Keratinocyte (primary cell): ENCODE data around the gene ERBIN. TPM values are rescaled to one million over a fixed set of nuclear protein-coding genes. Genes with fewer than 3 reads are reported as not detected.
"Not testable (repeated sequence)": the region's sequence is repeated elsewhere in the genome, so short reads cannot be mapped to it uniquely, and the experiment has no call there.

Source experiments
- DNase-seq: peaks from one replicate; pipeline ENCODE4 v3.0.0-alpha.2; 2011; ENCODE audit warnings: low read depth, missing footprints, low spot score
- FAIRE-seq: peaks from 2 replicates; lab custom pipeline; 2011; peaks lifted over from hg19 to GRCh38; lab: Jason Lieb, UNC
- H2AFZ ChIP-seq: 2 replicates; pipeline ENCODE4 v1.6.0; 2012; ENCODE audit warnings: low read length, control low read depth, inconsistent platforms; ENCODE audit not compliant: control insufficient read depth
- H3K27ac ChIP-seq: 2 replicates; pipeline ENCODE4 v1.5.1; 2011; ENCODE audit warnings: low read length; ENCODE audit not compliant: control insufficient read depth, insufficient read depth
- H3K27me3 ChIP-seq: 3 replicates; pipeline ENCODE4 v1.6.0; 2011; ENCODE audit warnings: low read length; ENCODE audit not compliant: control insufficient read depth, insufficient read depth; ENCODE audit errors: extremely low read depth
- H3K36me3 ChIP-seq, 2 experiments: 2 replicates in 1 of 2; 3 replicates in 1 of 2; pipeline ENCODE4 v1.5.1; 2011; ENCODE audit warnings: low read length in 2 of 2, mild to moderate bottlenecking in 1 of 2; ENCODE audit not compliant: control insufficient read depth in 2 of 2, insufficient read depth in 2 of 2; ENCODE audit errors: extremely low read depth in 1 of 2
- H3K4me1 ChIP-seq: 3 replicates; pipeline ENCODE4 v1.5.1; 2011; ENCODE audit warnings: low read length; ENCODE audit not compliant: control insufficient read depth, insufficient read depth; ENCODE audit errors: extremely low read depth
- H3K4me2 ChIP-seq: 3 replicates; pipeline ENCODE4 v1.6.0; 2011; ENCODE audit warnings: low read depth, low read length; ENCODE audit not compliant: control insufficient read depth, insufficient read depth; ENCODE audit errors: extremely low read depth
- H3K4me3 ChIP-seq, 3 experiments: fragments of 200-600 bp in 1 of 3; sonication (generic) in 1 of 3; 2 replicates in 2 of 3; 3 replicates in 1 of 3; pipeline ENCODE4 v1.5.1; 2011 to 2016; ENCODE audit warnings: low read length in 3 of 3, mild to moderate bottlenecking in 3 of 3, control low read depth in 2 of 3, inconsistent platforms in 1 of 3, low read depth in 1 of 3, mixed read lengths in 1 of 3, mixed run types in 1 of 3, moderate library complexity in 1 of 3; ENCODE audit not compliant: control insufficient read depth in 2 of 3, insufficient read depth in 2 of 3; ENCODE audit errors: extremely low read depth in 1 of 3
- H3K79me2 ChIP-seq: 2 replicates; pipeline ENCODE4 v1.6.0; 2012; ENCODE audit warnings: low read length; ENCODE audit not compliant: control insufficient read depth, insufficient read depth
- H3K9ac ChIP-seq: 3 replicates; pipeline ENCODE4 v1.6.0; 2011; ENCODE audit warnings: low read length; ENCODE audit not compliant: control insufficient read depth, insufficient read depth; ENCODE audit errors: extremely low read depth
- H3K9me1 ChIP-seq: 3 replicates; pipeline ENCODE4 v1.6.0; 2011; ENCODE audit warnings: low read length; ENCODE audit not compliant: control insufficient read depth, insufficient read depth; ENCODE audit errors: extremely low read depth
- H3K9me3 ChIP-seq: 2 replicates; pipeline ENCODE4 v1.5.1; 2012; ENCODE audit warnings: low read depth, low read length; ENCODE audit not compliant: control insufficient read depth
- H4K20me1 ChIP-seq: 3 replicates; pipeline ENCODE4 v1.6.0; 2011; ENCODE audit warnings: low read length; ENCODE audit not compliant: control insufficient read depth, insufficient read depth; ENCODE audit errors: extremely low read depth
- EZH2 ChIP-seq: IDR thresholded peaks from one replicate; pipeline ENCODE4 v1.6.1; 2012; ENCODE audit warnings: inconsistent platforms, mild to moderate bottlenecking, low read length, moderate library complexity
- dilution Hi-C: fragments of 300-500 bp; cut with MboI; formaldehyde crosslinking; loops from one replicate; pipeline ENCODE4 v1.7.0; 2020; ENCODE audit warnings: low sequenced_read_pairs; ENCODE audit not compliant: extremely low pct_ligation_motif_present
- polyA plus RNA-seq, 5 experiments: library from polyadenylated mRNA; depleted of rRNA in 3 of 5; stranded (reverse) in 3 of 5; stranded (forward) in 1 of 5; unstranded in 1 of 5; fragments of >200 nt; gene quantifications; 1 replicate in 1 of 5; 2 replicates in 3 of 5; 3 replicates in 1 of 5; pipeline versions ENCODE4 v1.2.1 to v1.2.3, GENCODE V29; 2011 to 2012; ENCODE audit warnings: missing spikeins in 2 of 5, low read depth in 1 of 5, low replicate concordance in 1 of 5
- TF ChIP-seq, protein P1 (sequence below), 3 experiments: IDR thresholded peaks in 1 of 3; conservative IDR thresholded peaks in 1 of 3; optimal IDR thresholded peaks in 1 of 3; 2 replicates in 2 of 3; 3 replicates in 1 of 3; pipeline versions ENCODE3 to v1.5.1; 2011; ENCODE audit warnings: low read length in 3 of 3, mild to moderate bottlenecking in 3 of 3, moderate library complexity in 2 of 3, control low read depth in 1 of 3, inconsistent platforms in 1 of 3; ENCODE audit not compliant: insufficient read depth in 2 of 3; ENCODE audit errors: extremely low read depth in 1 of 3

Gene ERBIN
- polyA plus RNA-seq, 1 donor (not counting 4 experiments of a cell fraction or from before 2014, with no cell fraction given): 30.6 TPM

DNA sequence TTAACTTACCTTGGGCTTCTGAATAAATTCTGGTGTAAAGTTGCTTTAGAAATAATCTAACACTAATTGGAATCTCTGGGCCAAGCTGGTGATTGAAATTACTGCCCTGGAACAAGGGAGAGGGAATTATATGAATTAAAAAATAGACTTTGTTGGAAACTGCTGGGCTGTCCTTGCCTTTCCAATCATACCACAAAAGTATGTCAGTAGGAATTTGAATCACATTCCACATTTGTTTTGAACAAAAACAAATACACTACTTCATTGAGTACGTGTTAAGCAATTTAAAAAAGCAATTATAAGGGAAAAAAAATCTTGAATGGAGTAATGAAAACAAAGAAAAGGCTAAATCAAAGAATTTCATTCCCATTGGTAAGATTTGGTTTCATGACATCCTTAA, 115.3 kb downstream of the ERBIN start:
- FAIRE-seq (no peak), DNase-seq (no peak)
- Histone ChIP-seq H4K20me1 (no peaks in the 10 kb centered on the region), H2AFZ (no peak overlapping the region), H3K36me3 (peaks cover 1 to 14% of the 10 kb centered on the region in 2 experiments), H3K4me3 (no peak overlapping the region), H3K27me3 (no peaks in the 10 kb centered on the region), H3K9me1 (no peaks in the 10 kb centered on the region), H3K4me1 (no peaks in the 10 kb centered on the region), H3K9ac (no peak overlapping the region), H3K9me3 (no peaks in the 10 kb centered on the region), H3K79me2 (no peaks in the 10 kb centered on the region), H3K27ac (no peak overlapping the region), H3K4me2 (no peak overlapping the region)
- dilution Hi-C loops: no loop called here
- no peak for TF ChIP-seq EZH2
- TF ChIP-seq, protein P1, sequence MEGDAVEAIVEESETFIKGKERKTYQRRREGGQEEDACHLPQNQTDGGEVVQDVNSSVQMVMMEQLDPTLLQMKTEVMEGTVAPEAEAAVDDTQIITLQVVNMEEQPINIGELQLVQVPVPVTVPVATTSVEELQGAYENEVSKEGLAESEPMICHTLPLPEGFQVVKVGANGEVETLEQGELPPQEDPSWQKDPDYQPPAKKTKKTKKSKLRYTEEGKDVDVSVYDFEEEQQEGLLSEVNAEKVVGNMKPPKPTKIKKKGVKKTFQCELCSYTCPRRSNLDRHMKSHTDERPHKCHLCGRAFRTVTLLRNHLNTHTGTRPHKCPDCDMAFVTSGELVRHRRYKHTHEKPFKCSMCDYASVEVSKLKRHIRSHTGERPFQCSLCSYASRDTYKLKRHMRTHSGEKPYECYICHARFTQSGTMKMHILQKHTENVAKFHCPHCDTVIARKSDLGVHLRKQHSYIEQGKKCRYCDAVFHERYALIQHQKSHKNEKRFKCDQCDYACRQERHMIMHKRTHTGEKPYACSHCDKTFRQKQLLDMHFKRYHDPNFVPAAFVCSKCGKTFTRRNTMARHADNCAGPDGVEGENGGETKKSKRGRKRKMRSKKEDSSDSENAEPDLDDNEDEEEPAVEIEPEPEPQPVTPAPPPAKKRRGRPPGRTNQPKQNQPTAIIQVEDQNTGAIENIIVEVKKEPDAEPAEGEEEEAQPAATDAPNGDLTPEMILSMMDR (optimal IDR thresholded peaks at IDR 0.05 in 1 of 3, IDR thresholded peaks at IDR 0.05 in 1 of 3, conservative IDR thresholded peaks at IDR 0.05 in 1 of 3; ENCODE audit: extremely low read depth in 1 of 3, insufficient read depth in 2 of 3, low read length in 3 of 3): no peak

DNA sequence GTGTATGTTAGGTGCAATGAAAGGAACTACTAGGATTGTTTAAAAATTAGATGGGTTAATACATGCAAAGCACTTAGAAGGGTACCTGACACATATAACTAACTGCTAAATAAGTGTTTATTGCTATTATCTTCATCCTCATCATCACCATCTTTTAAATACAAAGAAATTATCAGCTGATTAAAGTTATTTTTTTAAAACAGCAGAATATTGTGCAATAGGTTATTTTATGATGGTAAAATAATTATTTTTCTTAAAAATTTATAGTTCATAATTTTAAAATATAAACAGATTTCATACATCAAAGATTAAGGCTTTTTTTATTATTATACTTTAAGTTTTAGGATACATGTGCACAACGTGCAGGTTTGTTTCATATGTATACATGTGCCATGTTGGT, 130.9 kb downstream of the ERBIN start:
- TF ChIP-seq EZH2: no peak
- TF ChIP-seq, protein P1 (optimal IDR thresholded peaks at IDR 0.05 in 1 of 3, IDR thresholded peaks at IDR 0.05 in 1 of 3, conservative IDR thresholded peaks at IDR 0.05 in 1 of 3; ENCODE audit: extremely low read depth in 1 of 3, insufficient read depth in 2 of 3, low read length in 3 of 3): no peak
- H3K9ac ChIP-seq: no peak overlapping the region
- H3K9me1 ChIP-seq: no peaks in the 10 kb centered on the region
- H3K4me1 ChIP-seq: no peaks in the 10 kb centered on the region
- H3K36me3 ChIP-seq: peaks cover 0 to 3% of the 10 kb centered on the region in 2 experiments
- peaks cover 9% of the 10 kb centered on the region for H3K79me2 ChIP-seq
- no peak overlapping the region for H3K4me3 ChIP-seq
- H3K27me3 ChIP-seq: no peaks in the 10 kb centered on the region
- dilution Hi-C loops: no loop called here
- FAIRE-seq: no peak
- H4K20me1 ChIP-seq: no peaks in the 10 kb centered on the region
- no peak overlapping the region for H3K27ac ChIP-seq
- no peaks in the 10 kb centered on the region for H3K9me3 ChIP-seq
- DNase-seq: no peak
- H3K4me2 ChIP-seq: no peak overlapping the region
- no peak overlapping the region for H2AFZ ChIP-seq

DNA sequence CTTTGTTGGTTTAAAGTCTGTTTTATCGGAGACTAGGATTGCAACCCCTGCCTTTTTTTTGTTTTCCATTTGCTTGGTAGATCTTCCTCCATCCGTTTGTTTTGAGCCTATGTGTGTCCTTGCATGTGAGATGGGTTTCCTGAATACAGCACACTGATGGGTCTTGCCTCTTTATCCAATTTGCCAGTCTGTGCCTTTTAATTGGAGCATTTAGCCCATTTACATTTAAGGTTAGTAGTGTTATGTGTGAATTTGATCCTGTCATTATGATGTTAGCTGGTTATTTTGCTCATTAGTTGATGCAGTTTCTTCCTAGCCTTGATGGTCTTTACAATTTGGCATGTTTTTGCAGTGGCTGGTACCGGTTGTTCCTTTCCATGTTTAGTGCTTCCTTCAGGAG, 134.9 kb downstream of the ERBIN start:
- H3K36me3 ChIP-seq, H3K9me1 ChIP-seq, dilution Hi-C loops, H3K27ac ChIP-seq, DNase-seq, FAIRE-seq, H2AFZ ChIP-seq, H4K20me1 ChIP-seq, H3K9ac ChIP-seq, H3K4me3 ChIP-seq, H3K9me3 ChIP-seq, H3K4me2 ChIP-seq, H3K4me1 ChIP-seq, H3K27me3 ChIP-seq: not testable (repeated sequence)
- H3K79me2 ChIP-seq: peaks cover 16% of the 10 kb centered on the region

DNA sequence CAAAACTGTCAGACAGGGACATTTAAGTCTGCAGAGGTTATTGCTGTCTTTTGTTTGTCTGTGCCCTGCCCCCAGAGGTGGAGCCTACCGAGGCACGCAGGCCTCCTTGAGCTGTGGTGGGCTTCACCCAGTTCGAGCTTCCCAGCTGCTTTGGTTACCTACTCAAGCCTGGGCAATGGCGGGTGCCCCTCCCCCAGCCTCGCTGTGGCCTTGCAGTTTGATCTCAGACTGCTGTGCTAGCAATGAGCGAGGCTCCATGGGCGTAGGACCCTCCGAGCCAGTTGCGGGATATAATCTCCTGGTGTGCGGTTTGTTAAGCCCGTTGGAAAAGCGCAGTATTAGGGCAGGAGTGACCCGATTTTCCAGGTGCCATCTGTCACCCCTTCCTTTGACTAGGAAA, 136.7 kb downstream of the ERBIN start:
- H3K27ac ChIP-seq, DNase-seq, dilution Hi-C loops, H3K4me3 ChIP-seq, H3K9me3 ChIP-seq, H3K27me3 ChIP-seq, FAIRE-seq, H3K9ac ChIP-seq, H3K36me3 ChIP-seq, H2AFZ ChIP-seq, H3K4me1 ChIP-seq, H3K9me1 ChIP-seq, H3K4me2 ChIP-seq, H4K20me1 ChIP-seq: not testable (repeated sequence)
- H3K79me2 ChIP-seq: peaks cover 11% of the 10 kb centered on the region
